Dedifferentiated amniotic fluid mesenchymal stem cell (primary cell): ENCODE data around the gene TAF3.
"Not testable (repeated sequence)": the region's sequence is repeated elsewhere in the genome, so short reads cannot be mapped to it uniquely, and the experiment has no call there.

Experiments used
- DNase-seq: peaks from one replicate; pipeline ENCODE4 v3.0.0-alpha.2; 2016; ENCODE audit errors: extremely low spot score

TAF3 gene

DNA sequence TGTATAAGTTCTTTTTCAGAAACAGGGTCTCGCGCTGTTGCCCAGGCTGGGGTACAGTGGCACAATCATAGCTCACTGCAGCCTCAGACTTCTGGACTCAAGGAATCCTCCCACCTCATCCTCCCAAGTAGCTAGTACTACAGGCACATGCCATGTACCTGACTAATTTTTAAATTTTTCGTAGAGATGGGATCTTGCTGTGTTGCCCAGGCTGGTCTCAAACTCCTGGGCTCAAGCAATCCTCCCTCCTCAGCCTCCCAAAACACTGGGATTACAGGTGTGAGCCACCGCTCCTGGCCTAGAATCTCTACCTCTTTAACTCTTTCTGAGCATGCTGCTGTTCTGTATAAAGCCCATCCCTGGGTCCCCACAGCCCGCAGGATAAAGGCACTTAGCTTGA lies 212.9 kb downstream of the TAF3 start:
- DNase-seq, result not testable (repeated sequence)

- no peak for DNase-seq
Measured at GRCh38 chr10:8032558-8032957, 214.3 kb downstream of the TAF3 start.

DNA sequence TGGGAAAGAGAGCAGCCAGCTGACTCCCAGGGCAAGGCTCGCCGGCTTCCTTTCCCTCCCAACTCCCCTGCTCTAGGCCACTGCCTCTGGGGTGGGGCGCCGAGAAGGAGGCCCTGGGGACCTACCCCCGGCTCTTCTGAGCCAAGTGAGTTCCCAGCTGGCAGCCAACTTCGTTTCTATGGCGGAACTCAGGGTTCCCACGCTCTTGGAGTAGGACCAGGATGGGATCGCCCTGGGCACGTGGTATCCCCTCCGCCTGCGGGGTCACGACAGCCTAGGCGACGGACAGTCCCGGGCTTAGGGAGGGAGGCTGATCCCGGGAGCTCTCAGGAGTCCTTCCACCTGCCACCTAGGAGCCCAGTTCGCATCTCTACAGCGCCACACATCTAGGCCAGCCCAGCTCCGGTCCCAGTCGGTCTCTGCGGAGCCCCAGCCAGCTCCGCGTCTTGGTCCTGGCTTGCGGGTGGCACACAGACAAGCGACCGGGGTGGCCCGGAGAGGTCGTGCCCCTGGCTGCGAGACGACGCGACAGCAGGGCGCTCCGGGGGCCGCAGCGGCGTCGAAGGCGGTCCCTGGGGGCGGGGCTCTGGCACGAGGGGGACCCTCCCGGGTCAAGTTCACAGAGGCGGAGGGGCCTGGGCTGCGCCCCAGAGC lies 215.6 kb downstream of the TAF3 start:
- no peak for DNase-seq

GRCh38 chr10:8034466-8035005 lies 216.2 kb downstream of the TAF3 start:
- DNase-seq, result no peak

GRCh38 chr10:8035006-8035640 lies 216.8 kb downstream of the TAF3 start:
- no peak for DNase-seq

DNA sequence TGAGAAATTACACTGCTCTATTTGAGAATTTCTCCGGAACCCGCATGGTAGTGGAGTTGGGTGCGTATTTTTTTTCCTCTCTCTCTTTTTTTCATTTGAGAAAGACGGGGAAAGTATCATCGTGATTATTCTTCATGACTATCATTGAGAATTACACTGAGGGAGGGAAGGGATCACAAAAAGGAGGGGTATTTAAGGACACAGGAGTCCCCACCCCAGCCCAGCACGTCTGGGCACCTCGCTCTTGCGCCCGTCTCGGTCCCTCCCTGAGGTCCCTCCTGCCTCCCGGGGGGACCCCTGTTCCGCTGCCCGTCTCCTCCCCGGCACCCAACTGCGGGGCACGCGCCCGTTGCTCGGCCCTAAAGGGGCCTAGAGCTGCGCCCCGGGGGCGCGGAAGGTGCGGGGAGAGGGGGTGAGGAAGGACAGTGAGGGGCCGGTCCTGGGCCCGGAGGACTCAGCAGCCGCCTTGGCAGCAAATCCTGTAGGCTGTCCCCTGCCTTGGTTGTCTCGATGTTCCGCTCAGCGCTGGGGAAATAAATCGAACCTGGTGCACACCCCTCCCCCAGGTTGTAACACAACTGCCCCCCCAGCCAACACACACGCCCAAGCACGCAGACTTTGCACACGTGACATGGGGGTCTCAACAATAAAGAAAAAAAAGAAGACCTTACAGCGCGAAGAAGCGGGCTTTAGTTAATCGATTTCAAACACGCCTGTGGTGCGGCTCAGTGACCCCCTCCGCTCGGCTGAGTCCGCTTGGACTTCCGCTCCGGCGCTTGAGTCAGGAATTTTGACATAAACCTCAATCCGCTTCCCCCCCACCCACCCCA lies 217.6 kb downstream of the TAF3 start:
- no peak for DNase-seq

DNA sequence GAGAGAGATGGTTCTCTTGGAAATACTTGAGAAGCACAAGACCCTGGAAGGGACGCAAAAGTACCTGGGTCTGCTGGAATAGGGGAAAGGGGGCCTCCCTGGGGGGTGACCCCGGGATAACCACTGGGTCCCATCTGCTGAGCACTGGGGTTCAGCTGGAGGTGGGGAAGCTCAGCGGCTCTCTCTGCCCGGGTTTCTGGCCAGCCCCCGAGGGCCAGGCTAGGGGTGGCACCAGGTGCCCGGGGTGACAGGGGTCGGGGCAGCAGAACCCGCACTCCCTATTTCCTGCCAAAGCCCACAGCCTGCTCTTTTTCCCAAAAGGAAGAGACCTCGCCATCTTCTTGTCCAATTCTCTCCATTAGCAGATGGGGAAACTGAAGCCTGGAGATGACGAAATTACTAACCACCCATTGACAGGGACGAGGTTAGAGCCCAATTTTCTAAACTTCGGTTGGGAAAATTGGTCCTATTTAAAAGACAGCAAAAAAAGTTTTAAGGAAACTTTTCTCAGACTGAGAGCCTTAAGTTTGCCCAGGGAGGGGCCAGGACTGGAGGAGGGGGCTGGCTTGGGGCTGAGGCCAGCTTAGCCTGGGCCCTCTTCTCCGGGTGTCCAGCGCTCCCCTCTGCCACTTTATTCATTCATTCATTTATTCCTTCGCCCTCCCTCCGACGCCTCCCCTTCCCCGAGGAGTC lies 218.3 kb downstream of the TAF3 start:
- no peak for DNase-seq

- DNase-seq, result no peak
Measured at GRCh38 chr10:8037199-8037801, 219.0 kb downstream of the TAF3 start.

- DNase-seq, result no peak
Measured at GRCh38 chr10:8037941-8038894, 219.9 kb downstream of the TAF3 start.

GRCh38 chr10:8039321-8039881 lies 221.1 kb downstream of the TAF3 start:
- DNase-seq, result no peak

DNA sequence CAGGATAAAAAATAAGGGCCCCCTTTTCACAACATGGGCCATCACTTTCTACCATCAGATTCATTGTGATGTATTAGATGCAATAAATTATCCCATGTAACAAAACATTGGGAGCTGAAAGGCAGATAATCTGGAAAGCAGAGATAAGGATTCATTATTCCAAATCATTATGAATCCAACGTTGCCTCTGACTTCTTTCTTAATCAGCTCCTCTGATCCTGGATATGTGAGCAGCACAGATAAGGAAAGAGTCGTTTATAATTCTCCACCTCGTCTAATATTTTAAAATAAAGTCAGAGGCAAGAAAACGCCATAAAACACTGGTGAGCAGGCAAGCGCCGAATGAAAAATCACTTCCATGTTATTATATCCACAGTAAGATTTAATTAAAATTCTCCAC lies 222.3 kb downstream of the TAF3 start:
- no peak for DNase-seq

- DNase-seq, result no peak
Measured at GRCh38 chr10:8041284-8041991, 223.1 kb downstream of the TAF3 start.

DNA sequence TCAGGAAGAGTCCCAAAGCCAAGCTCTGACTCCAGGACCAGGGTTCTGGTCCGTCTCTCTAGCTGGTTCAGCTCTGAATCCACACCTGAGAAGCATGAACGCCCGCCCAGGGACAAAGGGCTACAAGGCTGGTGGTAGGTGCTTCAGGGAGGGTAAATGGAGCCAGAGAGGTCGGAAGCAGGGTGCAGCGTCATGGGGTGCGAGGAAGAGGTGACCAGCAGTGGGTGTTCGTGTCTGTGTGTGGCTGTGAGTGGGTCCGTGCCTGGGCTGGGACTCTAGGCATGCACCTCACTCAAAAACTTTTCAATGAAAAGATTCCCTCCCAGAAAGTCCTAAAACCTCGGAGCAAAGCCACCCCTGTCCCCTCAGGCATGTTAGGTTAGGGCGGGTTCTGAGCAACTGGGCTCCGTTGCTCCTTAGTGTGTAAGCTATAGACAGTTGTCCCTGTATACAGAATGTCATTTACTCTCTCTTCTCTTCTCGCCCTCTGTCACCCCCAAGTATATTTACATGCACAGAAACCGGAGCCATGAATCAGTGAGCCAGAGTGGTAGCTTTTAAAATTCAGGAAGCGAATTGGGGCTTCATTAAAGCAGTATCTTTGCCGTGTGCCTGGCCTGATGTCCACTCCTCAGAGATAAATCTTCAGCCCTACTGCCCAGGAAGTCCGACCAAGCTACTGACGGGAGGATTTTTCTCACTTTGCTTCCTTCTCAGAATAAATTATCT lies 223.9 kb downstream of the TAF3 start:
- DNase-seq, result no peak

GRCh38 chr10:8042721-8043568 lies 224.6 kb downstream of the TAF3 start:
- no peak for DNase-seq

DNA sequence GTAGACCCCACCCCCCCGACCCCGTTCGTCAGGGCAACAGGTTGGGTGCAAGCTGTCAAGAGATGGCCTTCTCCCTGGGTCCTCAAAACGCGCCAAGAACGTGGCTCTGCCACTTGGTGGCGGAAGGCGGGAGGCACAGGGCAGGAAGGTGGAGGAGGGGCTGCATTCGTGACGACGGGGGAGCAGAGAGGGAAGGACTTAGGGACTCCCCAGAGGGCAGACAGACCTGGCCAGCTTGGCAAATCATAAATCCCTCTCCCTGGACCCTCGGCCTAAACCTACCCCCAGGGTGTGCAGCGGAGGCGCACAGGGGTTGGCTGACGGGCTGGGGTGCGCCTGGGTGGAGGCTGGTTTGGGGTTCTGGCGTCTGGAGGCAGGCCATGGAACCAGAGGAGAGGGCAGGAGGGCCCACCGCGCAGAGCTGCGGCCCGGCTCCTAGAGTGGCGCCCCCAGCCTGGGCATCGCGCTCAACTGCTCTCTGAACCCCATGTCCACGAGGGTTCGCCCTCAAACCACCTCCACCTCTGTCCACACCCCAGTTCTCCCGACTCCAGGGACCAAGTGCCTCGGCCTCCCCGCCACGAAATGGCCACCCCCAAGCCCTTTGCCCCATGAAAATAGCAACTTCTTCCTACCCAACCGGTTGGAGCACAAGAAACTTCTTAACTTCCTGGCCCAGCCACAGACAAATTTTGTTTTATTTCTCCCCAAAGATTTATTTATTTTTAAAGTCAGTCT lies 225.4 kb downstream of the TAF3 start:
- no peak for DNase-seq

GRCh38 chr10:8044331-8044907 lies 226.1 kb downstream of the TAF3 start:
- no peak for DNase-seq
